GM20000 (cell line): ENCODE measurements around the gene NEUROD1.

Experiments used
- DNase-seq: peaks from one replicate; pipeline ENCODE4 v3.0.0; 2012; ENCODE audit warnings: low spot score
- TF ChIP-seq, protein P1 (sequence below): IDR thresholded peaks from 2 replicates; pipeline ENCODE4 v1.5.1; 2012; ENCODE audit warnings: mild to moderate bottlenecking, control low read depth; ENCODE audit errors: extremely low read depth, missing control alignments

NEUROD1 gene

GRCh38 chr2:181628590-181629585 is 51.4 kb downstream of the NEUROD1 start:
- TF ChIP-seq, protein P1, sequence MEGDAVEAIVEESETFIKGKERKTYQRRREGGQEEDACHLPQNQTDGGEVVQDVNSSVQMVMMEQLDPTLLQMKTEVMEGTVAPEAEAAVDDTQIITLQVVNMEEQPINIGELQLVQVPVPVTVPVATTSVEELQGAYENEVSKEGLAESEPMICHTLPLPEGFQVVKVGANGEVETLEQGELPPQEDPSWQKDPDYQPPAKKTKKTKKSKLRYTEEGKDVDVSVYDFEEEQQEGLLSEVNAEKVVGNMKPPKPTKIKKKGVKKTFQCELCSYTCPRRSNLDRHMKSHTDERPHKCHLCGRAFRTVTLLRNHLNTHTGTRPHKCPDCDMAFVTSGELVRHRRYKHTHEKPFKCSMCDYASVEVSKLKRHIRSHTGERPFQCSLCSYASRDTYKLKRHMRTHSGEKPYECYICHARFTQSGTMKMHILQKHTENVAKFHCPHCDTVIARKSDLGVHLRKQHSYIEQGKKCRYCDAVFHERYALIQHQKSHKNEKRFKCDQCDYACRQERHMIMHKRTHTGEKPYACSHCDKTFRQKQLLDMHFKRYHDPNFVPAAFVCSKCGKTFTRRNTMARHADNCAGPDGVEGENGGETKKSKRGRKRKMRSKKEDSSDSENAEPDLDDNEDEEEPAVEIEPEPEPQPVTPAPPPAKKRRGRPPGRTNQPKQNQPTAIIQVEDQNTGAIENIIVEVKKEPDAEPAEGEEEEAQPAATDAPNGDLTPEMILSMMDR = no peak
- no peak for DNase-seq

DNA sequence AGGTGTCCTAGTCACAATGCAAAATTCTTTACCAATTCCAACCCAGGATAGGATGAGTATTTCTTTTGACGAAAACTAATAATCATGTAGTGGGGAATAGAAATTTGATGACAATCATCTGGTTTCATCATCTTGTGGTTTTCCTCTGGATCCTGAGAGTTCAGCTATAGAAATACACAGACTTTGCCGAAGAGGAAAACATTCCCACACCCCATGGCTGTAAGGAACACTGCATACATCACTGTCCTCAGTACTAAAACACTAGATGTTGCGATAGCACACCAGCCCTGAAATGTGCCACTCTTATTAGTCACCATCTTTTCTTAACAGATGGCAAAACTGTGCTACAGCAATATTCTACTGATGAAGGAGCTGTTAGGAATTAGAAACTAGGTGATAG is 52.8 kb downstream of the NEUROD1 start:
- TF ChIP-seq, protein P1 = no peak
- DNase-seq = no peak

DNA sequence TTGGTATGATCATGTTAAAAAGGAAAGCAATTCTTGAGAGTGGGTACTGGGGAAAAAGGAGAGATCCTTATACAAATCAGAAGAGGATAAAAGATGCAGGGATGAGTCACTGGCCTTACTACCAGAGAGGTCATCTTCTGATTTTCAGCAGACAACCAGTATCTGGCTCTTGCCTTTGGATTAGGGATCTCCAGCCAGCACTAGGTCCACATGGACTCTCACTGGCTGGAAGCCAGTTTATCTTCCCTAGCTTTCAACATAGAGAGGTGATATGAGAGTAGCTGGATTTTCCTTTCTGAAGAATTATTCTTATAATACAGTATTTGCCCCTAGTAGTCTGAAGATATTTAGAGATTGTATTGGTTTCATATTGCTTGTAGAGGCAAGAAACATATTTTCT is 53.6 kb downstream of the NEUROD1 start:
- TF ChIP-seq, protein P1 = no peak

More for the DNA sequence above, 53.6 kb downstream of the NEUROD1 start:
- DNase-seq = no peak
